ENCODE measurements around the gene PRR12. TPM values are rescaled to one million over a fixed set of nuclear protein-coding genes. Genes with fewer than 3 reads are reported as not detected.

Gene PRR12
- total RNA-seq, 4 donors from 2014 or later = 12.2 to 54.7 (median 30.0) TPM

DNA sequence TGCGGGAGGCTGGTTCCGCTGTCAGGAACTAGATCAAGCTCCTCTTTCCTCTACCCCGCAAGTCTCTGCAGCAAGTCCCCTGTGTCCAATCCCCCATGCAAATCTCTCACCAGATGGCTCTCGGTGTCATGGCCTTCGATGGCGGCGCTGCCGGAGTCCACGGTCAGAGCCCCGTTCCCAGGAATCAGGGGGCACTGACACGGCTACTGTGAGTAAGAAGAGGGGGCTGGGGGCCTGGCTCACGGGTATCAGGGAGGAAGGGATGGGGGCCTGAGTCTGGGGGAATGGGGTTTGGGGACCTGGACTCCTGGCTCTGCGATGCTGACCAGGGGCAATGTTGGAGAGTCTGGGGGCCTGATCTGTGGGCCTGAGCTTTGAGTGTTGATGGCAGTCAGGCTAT is 55.0 kb downstream of the PRR12 start:
- intact Hi-C loops (cut with DNase I; ENCODE audit: low total_unique reads) (no loop called here), in situ Hi-C loops (cut with MboI; ENCODE audit: low pct_ligation_motif_present in 1 of 4, low pct_unique_long_range_greater_than_20kb in 1 of 4, low sequenced_read_pairs in 3 of 4) (no loop called here)
- no peaks in the 10 kb centered on the region for H3K27me3 ChIP-seq
- TF ChIP-seq, protein P1, sequence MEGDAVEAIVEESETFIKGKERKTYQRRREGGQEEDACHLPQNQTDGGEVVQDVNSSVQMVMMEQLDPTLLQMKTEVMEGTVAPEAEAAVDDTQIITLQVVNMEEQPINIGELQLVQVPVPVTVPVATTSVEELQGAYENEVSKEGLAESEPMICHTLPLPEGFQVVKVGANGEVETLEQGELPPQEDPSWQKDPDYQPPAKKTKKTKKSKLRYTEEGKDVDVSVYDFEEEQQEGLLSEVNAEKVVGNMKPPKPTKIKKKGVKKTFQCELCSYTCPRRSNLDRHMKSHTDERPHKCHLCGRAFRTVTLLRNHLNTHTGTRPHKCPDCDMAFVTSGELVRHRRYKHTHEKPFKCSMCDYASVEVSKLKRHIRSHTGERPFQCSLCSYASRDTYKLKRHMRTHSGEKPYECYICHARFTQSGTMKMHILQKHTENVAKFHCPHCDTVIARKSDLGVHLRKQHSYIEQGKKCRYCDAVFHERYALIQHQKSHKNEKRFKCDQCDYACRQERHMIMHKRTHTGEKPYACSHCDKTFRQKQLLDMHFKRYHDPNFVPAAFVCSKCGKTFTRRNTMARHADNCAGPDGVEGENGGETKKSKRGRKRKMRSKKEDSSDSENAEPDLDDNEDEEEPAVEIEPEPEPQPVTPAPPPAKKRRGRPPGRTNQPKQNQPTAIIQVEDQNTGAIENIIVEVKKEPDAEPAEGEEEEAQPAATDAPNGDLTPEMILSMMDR (IDR thresholded peaks at IDR 0.05) = no peak
- no peak for TF ChIP-seq POLR2A (IDR thresholded peaks at IDR 0.05)
- no peak for TF ChIP-seq EP300 (IDR thresholded peaks at IDR 0.05; ENCODE audit: low read depth)
- TF ChIP-seq POLR2AphosphoS5 (IDR thresholded peaks at IDR 0.05) = no peak
- no peaks in the 10 kb centered on the region for H3K9me3 ChIP-seq
- H3K27ac ChIP-seq = no peak overlapping the region
- WGBS, 2 donors (ENCODE audit: low coverage in 1 of 2) = 93% methylated on average over 13 of the region's 13 CpGs; no CpG with 5 or more reads in 1 of the 2 donors
- peaks cover 16 to 30% (median 22%) of the 10 kb centered on the region in 4 donors for H3K4me1 ChIP-seq
- H3K36me3 ChIP-seq = no peaks in the 10 kb centered on the region
- no peak overlapping the region for H3K4me3 ChIP-seq
- DNase-seq = no peak

GRCh38 chr19:49646586-49646985 is 55.6 kb downstream of the PRR12 start:
- peaks cover 13 to 24% (median 18%) of the 10 kb centered on the region in 4 donors for H3K4me1 ChIP-seq
- no peaks in the 10 kb centered on the region for H3K9me3 ChIP-seq
- intact Hi-C loops (cut with DNase I; ENCODE audit: low total_unique reads) (no loop called here), in situ Hi-C loops (cut with MboI; ENCODE audit: low pct_ligation_motif_present in 1 of 4, low pct_unique_long_range_greater_than_20kb in 1 of 4, low sequenced_read_pairs in 3 of 4) (no loop called here)
- no peak for TF ChIP-seq EP300 (IDR thresholded peaks at IDR 0.05; ENCODE audit: low read depth)
- no peak for TF ChIP-seq POLR2AphosphoS5 (IDR thresholded peaks at IDR 0.05)
- TF ChIP-seq, protein P1 (IDR thresholded peaks at IDR 0.05) = no peak
- no peak for TF ChIP-seq POLR2A (IDR thresholded peaks at IDR 0.05)
- WGBS, 2 donors (ENCODE audit: low coverage in 1 of 2) = 90 to 94% methylated on average over 7 to 17 of the region's 17 CpGs
- no peak overlapping the region for H3K27ac ChIP-seq
- no peak for DNase-seq
- no peaks in the 10 kb centered on the region for H3K27me3 ChIP-seq
- no peaks in the 10 kb centered on the region for H3K36me3 ChIP-seq
- no peak overlapping the region for H3K4me3 ChIP-seq

DNA sequence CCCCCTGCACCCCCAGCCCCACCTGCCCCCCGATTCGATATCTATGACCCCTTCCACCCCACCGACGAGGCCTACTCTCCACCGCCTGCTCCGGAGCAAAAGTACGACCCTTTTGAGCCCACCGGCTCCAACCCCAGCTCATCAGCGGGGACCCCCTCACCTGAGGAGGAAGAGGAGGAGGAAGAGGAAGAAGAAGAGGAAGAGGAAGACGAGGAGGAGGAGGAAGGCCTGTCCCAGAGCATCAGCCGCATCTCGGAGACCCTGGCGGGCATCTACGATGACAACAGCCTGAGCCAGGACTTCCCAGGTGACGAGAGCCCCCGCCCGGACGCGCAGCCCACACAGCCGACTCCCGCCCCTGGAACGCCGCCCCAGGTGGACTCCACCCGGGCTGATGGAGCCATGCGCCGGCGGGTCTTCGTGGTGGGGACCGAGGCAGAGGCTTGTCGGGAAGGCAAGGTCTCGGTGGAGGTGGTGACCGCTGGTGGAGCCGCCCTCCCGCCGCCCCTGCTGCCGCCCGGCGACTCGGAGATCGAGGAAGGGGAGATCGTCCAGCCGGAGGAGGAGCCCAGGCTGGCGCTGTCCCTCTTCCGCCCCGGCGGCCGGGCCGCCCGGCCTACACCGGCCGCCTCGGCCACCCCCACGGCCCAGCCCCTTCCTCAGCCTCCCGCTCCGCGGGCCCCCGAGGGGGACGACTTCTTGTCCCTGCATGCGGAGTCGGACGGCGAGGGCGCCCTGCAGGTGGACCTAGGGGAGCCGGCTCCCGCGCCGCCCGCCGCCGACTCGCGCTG is 60.2 kb downstream of the PRR12 start:
- TF ChIP-seq POLR2A (IDR thresholded peaks at IDR 0.05) (no peak), POLR2AphosphoS5 (IDR thresholded peaks at IDR 0.05) (no peak), EP300 (IDR thresholded peaks at IDR 0.05; ENCODE audit: low read depth) (no peak)
- TF ChIP-seq, protein P1 (IDR thresholded peaks at IDR 0.05) = no peak
- no peak for DNase-seq
- H3K4me3 ChIP-seq = no peak overlapping the region
- H3K27me3 ChIP-seq = no peaks in the 10 kb centered on the region
- H3K36me3 ChIP-seq = peaks cover 0 to 31% (median 14%) of the 10 kb centered on the region in 4 donors
- intact Hi-C loops (cut with DNase I; ENCODE audit: low total_unique reads) = no loop called here
- 98% methylated on average over 53 of the region's 72 CpGs; no CpG with 5 or more reads in 1 of the 2 donors for WGBS, 2 donors (ENCODE audit: low coverage in 1 of 2)
- H3K4me1 ChIP-seq = no peaks in the 10 kb centered on the region
- in situ Hi-C loops (cut with MboI; ENCODE audit: low pct_ligation_motif_present in 1 of 4, low pct_unique_long_range_greater_than_20kb in 1 of 4, low sequenced_read_pairs in 3 of 4) = no loop called here
- no peaks in the 10 kb centered on the region for H3K9me3 ChIP-seq
- H3K27ac ChIP-seq = no peak overlapping the region

- no peaks in the 10 kb centered on the region for H3K4me1 ChIP-seq
- intact Hi-C loops (cut with DNase I; ENCODE audit: low total_unique reads) (no loop called here), in situ Hi-C loops (cut with MboI; ENCODE audit: low pct_ligation_motif_present in 1 of 4, low pct_unique_long_range_greater_than_20kb in 1 of 4, low sequenced_read_pairs in 3 of 4) (no loop called here)
- H3K4me3 ChIP-seq = no peak overlapping the region
- H3K36me3 ChIP-seq = peaks cover 0 to 36% (median 16%) of the 10 kb centered on the region in 4 donors
- no peak for DNase-seq
- no peaks in the 10 kb centered on the region for H3K9me3 ChIP-seq
- no peak overlapping the region for H3K27ac ChIP-seq
- WGBS, 2 donors (ENCODE audit: low coverage in 1 of 2) = 97 to 98% methylated on average over 22 to 110 of the region's 110 CpGs
- H3K27me3 ChIP-seq = no peaks in the 10 kb centered on the region
- TF ChIP-seq EP300 (IDR thresholded peaks at IDR 0.05; ENCODE audit: low read depth) = no peak
- TF ChIP-seq, protein P1 (IDR thresholded peaks at IDR 0.05) = no peak
- TF ChIP-seq POLR2AphosphoS5 (IDR thresholded peaks at IDR 0.05) = no peak
- no peak for TF ChIP-seq POLR2A (IDR thresholded peaks at IDR 0.05)
Observed at GRCh38 chr19:49651820-49652550, 61.0 kb downstream of the PRR12 start.
